WTC11 (cell line): ENCODE measurements around the gene ARPC3. TPM values are rescaled to one million over a fixed set of nuclear protein-coding genes. Genes with fewer than 3 reads are reported as not detected.

Source experiments
- ARID4B ChIP-seq: sonication (generic); formaldehyde crosslinking; IDR thresholded peaks from 2 replicates; pipeline ENCODE4 v1.8.0; 2023; ENCODE audit warnings: missing genetic modification reagents, mild to moderate bottlenecking, borderline replicate concordance
- ATF1 ChIP-seq: sonication (generic); formaldehyde crosslinking; IDR thresholded peaks from 2 replicates; pipeline ENCODE4 v1.8.1; 2023; ENCODE audit warnings: mild to moderate bottlenecking, moderate library complexity, missing genetic modification reagents
- E2F5 ChIP-seq: sonication (generic); formaldehyde crosslinking; IDR thresholded peaks from 2 replicates; pipeline ENCODE4 v1.8.1; 2022; ENCODE audit warnings: mild to moderate bottlenecking, moderate library complexity, missing genetic modification reagents
- EMX1 ChIP-seq: fragments of 250-450 bp; sonication (Bioruptor Pico); IDR thresholded peaks from 2 replicates; pipeline ENCODE4 v1.8.0; 2021; ENCODE audit warnings: mild to moderate bottlenecking
- ESRRA ChIP-seq: sonication (generic); formaldehyde crosslinking; IDR thresholded peaks from 2 replicates; pipeline ENCODE4 v1.8.1; 2022; ENCODE audit warnings: mild to moderate bottlenecking, missing genetic modification reagents, borderline replicate concordance
- ETV6 ChIP-seq: sonication (generic); formaldehyde crosslinking; IDR thresholded peaks from 2 replicates; pipeline ENCODE4 v1.8.1; 2022; ENCODE audit warnings: mild to moderate bottlenecking, missing genetic modification reagents
- FOXP1 ChIP-seq: sonication (generic); formaldehyde crosslinking; IDR thresholded peaks from 2 replicates; pipeline ENCODE4 v1.8.0; 2022; ENCODE audit warnings: missing genetic modification reagents, mild to moderate bottlenecking, moderate library complexity, borderline replicate concordance
- GABPB1 ChIP-seq: sonication (generic); formaldehyde crosslinking; IDR thresholded peaks from 2 replicates; pipeline ENCODE4 v1.8.1; 2023; ENCODE audit warnings: mild to moderate bottlenecking, missing genetic modification reagents
- HMGA2 ChIP-seq: fragments of 250-450 bp; sonication (Bioruptor Pico); IDR thresholded peaks from 2 replicates; pipeline ENCODE4 v1.4.0; 2021; ENCODE audit warnings: mild to moderate bottlenecking, moderate library complexity
- KAT7 ChIP-seq: sonication (generic); formaldehyde crosslinking; IDR thresholded peaks from 2 replicates; pipeline ENCODE4 v1.8.1; 2023; ENCODE audit warnings: missing genetic modification reagents, mild to moderate bottlenecking, borderline replicate concordance
- PRRX2 ChIP-seq: fragments of 250-450 bp; sonication (Bioruptor Pico); IDR thresholded peaks from 2 replicates; pipeline ENCODE4 v1.8.0; 2021; ENCODE audit warnings: mild to moderate bottlenecking
- RELA ChIP-seq: sonication (generic); formaldehyde crosslinking; IDR thresholded peaks from 2 replicates; pipeline ENCODE4 v1.8.1; 2022; ENCODE audit warnings: missing genetic modification reagents, mild to moderate bottlenecking, borderline replicate concordance
- SP1 ChIP-seq: sonication (generic); formaldehyde crosslinking; conservative IDR thresholded peaks from 2 replicates; pipeline ENCODE4 v1.8.1; 2022; ENCODE audit warnings: missing genetic modification reagents
- TCF7 ChIP-seq: sonication (generic); formaldehyde crosslinking; IDR thresholded peaks from 2 replicates; pipeline ENCODE4 v1.8.0; 2022; ENCODE audit warnings: mild to moderate bottlenecking, low read depth, missing genetic modification reagents, moderate library complexity
- TEAD4 ChIP-seq: sonication (generic); formaldehyde crosslinking; IDR thresholded peaks from 2 replicates; pipeline ENCODE4 v1.8.0; 2022; ENCODE audit warnings: mild to moderate bottlenecking, missing genetic modification reagents
- ZNF121 ChIP-seq: sonication (generic); formaldehyde crosslinking; IDR thresholded peaks from 2 replicates; pipeline ENCODE4 v1.8.0; 2023; ENCODE audit warnings: missing genetic modification reagents
- ZNF138 ChIP-seq: sonication (generic); formaldehyde crosslinking; conservative IDR thresholded peaks from 2 replicates; pipeline ENCODE4 v1.8.1; 2022; ENCODE audit warnings: mild to moderate bottlenecking, moderate library complexity, missing genetic modification reagents
- ZNF317 ChIP-seq: sonication (generic); formaldehyde crosslinking; IDR thresholded peaks from 2 replicates; pipeline ENCODE4 v1.8.1; 2023; ENCODE audit warnings: low read depth, mild to moderate bottlenecking, moderate library complexity, missing genetic modification reagents, borderline replicate concordance
- ZNF416 ChIP-seq: fragments of 250-450 bp; sonication (Bioruptor Pico); IDR thresholded peaks from 2 replicates; pipeline ENCODE4 v1.9.0; 2021; ENCODE audit warnings: mild to moderate bottlenecking, inconsistent platforms
- ZSCAN18 ChIP-seq: fragments of 250-450 bp; sonication (Bioruptor Pico); IDR thresholded peaks from 2 replicates; pipeline ENCODE4 v2.1.2; 2022; ENCODE audit warnings: mild to moderate bottlenecking, moderate library complexity
- total RNA-seq: library from RNA; stranded (reverse); gene quantifications from 3 replicates; pipeline ENCODE4 v1.2.3, GENCODE V29; 2021
- TF ChIP-seq, protein P1 (sequence below): sonication (generic); formaldehyde crosslinking; IDR thresholded peaks from 2 replicates; pipeline ENCODE4 v1.8.0; 2022; ENCODE audit warnings: mild to moderate bottlenecking, missing genetic modification reagents
- TF ChIP-seq, protein P2 (sequence below): sonication (generic); formaldehyde crosslinking; IDR thresholded peaks from 2 replicates; pipeline ENCODE4 v1.8.0; 2023; ENCODE audit warnings: missing genetic modification reagents
- TF ChIP-seq, protein P3 (sequence below): sonication (generic); formaldehyde crosslinking; IDR thresholded peaks from 2 replicates; pipeline ENCODE4 v1.8.1; 2023; ENCODE audit warnings: mild to moderate bottlenecking, moderate library complexity, missing genetic modification reagents
- TF ChIP-seq, protein P4 (sequence below): sonication (generic); formaldehyde crosslinking; IDR thresholded peaks from 2 replicates; pipeline ENCODE4 v1.8.0; 2022; ENCODE audit warnings: mild to moderate bottlenecking, missing genetic modification reagents
- TF ChIP-seq, protein P5 (sequence below): sonication (generic); formaldehyde crosslinking; IDR thresholded peaks from 2 replicates; pipeline ENCODE4 v1.8.1; 2023; ENCODE audit warnings: mild to moderate bottlenecking, missing genetic modification reagents, moderate library complexity

ARPC3 gene
- total RNA-seq, 1 experiment from 2014 or later, result 149 TPM

DNA sequence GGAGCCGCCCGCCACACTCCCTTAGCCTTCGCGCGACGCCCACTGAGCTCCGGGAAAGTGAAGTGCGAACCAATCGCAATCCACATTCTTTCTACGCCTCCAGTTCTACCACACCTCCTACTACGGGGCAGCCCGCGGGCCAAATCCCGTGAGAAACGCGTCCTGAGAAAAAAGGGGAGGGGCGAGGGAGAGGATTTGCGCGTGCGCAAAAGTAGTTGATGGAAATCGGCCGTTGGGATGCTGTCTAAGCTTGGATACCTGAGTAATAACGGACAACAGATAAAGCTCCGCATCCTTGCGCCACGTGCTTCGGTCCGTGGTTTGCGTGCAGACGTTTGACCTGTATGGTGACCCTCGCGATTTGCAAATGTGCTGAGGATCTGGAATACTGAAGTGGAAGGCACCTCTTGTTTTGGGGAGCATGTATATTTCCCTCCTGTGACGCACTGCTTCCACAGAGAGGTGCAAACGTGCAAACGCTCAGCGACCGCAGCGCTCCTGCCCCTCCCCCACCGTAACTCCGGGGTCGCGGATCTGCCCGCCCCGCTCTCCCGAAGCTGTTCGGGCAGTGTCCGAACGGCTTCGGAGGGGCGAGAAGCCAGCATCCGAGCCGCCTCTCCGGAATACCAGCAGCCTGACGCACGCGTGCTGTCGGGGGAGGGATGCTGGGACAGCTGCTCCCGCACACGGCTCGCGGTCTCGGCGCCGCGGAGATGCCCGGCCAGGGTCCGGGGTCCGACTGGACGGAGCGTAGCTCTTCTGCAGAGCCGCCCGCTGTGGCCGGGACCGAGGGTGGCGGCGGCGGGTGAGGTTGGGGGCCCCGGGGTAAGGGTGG is 18.3 kb upstream of the ARPC3 start, which contains the start of the genes FAM216A and GPN3 (continued):
- TF ChIP-seq ARID4B (CRISPR knock-in tag) (no peak; the same call in 1 of the 2 replicates), EMX1 (CRISPR knock-in tag) (no peak), SP1 (CRISPR knock-in tag) (peak; percentile 97), KAT7 (peak; percentile 64; the same call in 1 of the 2 replicates), FOXP1 (CRISPR knock-in tag) (no peak; the same call in 1 of the 2 replicates), TCF7 (CRISPR knock-in tag) (no peak), PRRX2 (CRISPR knock-in tag) (peak; percentile 18; the same call in 1 of the 2 replicates), ZNF121 (CRISPR knock-in tag) (no peak; the same call in 1 of the 2 replicates), ZNF416 (no peak), TEAD4 (CRISPR knock-in tag) (no peak), ZNF138 (CRISPR knock-in tag) (no peak), ESRRA (CRISPR knock-in tag) (no peak), HMGA2 (CRISPR knock-in tag) (no peak), ZSCAN18 (no peak), ETV6 (CRISPR knock-in tag) (peak; percentile 22), GABPB1 (CRISPR knock-in tag) (peak; percentile 49; the same call in 1 of the 2 replicates), E2F5 (CRISPR knock-in tag) (peak; percentile 33), RELA (CRISPR knock-in tag) (peak; percentile 81; the same call in 1 of the 2 replicates), ZNF317 (no peak), ATF1 (CRISPR knock-in tag) (no peak; the same call in 1 of the 2 replicates)
- TF ChIP-seq, protein P1, sequence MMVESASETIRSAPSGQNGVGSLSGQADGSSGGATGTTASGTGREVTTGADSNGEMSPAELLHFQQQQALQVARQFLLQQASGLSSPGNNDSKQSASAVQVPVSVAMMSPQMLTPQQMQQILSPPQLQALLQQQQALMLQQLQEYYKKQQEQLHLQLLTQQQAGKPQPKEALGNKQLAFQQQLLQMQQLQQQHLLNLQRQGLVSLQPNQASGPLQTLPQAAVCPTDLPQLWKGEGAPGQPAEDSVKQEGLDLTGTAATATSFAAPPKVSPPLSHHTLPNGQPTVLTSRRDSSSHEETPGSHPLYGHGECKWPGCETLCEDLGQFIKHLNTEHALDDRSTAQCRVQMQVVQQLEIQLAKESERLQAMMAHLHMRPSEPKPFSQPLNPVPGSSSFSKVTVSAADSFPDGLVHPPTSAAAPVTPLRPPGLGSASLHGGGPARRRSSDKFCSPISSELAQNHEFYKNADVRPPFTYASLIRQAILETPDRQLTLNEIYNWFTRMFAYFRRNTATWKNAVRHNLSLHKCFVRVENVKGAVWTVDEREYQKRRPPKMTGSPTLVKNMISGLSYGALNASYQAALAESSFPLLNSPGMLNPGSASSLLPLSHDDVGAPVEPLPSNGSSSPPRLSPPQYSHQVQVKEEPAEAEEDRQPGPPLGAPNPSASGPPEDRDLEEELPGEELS (CRISPR knock-in tag), result no peak; the same call in 1 of the 2 replicates
- TF ChIP-seq, protein P2, sequence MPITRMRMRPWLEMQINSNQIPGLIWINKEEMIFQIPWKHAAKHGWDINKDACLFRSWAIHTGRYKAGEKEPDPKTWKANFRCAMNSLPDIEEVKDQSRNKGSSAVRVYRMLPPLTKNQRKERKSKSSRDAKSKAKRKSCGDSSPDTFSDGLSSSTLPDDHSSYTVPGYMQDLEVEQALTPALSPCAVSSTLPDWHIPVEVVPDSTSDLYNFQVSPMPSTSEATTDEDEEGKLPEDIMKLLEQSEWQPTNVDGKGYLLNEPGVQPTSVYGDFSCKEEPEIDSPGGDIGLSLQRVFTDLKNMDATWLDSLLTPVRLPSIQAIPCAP (CRISPR knock-in tag), result no peak
- TF ChIP-seq, protein P3, sequence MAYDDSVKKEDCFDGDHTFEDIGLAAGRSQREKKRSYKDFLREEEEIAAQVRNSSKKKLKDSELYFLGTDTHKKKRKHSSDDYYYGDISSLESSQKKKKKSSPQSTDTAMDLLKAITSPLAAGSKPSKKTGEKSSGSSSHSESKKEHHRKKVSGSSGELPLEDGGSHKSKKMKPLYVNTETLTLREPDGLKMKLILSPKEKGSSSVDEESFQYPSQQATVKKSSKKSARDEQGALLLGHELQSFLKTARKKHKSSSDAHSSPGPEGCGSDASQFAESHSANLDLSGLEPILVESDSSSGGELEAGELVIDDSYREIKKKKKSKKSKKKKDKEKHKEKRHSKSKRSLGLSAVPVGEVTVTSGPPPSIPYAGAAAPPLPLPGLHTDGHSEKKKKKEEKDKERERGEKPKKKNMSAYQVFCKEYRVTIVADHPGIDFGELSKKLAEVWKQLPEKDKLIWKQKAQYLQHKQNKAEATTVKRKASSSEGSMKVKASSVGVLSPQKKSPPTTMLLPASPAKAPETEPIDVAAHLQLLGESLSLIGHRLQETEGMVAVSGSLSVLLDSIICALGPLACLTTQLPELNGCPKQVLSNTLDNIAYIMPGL (CRISPR knock-in tag), result peak; percentile 13; the same call in 1 of the 2 replicates
- TF ChIP-seq, protein P4, sequence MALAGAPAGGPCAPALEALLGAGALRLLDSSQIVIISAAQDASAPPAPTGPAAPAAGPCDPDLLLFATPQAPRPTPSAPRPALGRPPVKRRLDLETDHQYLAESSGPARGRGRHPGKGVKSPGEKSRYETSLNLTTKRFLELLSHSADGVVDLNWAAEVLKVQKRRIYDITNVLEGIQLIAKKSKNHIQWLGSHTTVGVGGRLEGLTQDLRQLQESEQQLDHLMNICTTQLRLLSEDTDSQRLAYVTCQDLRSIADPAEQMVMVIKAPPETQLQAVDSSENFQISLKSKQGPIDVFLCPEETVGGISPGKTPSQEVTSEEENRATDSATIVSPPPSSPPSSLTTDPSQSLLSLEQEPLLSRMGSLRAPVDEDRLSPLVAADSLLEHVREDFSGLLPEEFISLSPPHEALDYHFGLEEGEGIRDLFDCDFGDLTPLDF, result peak; percentile 35
- TF ChIP-seq, protein P5, sequence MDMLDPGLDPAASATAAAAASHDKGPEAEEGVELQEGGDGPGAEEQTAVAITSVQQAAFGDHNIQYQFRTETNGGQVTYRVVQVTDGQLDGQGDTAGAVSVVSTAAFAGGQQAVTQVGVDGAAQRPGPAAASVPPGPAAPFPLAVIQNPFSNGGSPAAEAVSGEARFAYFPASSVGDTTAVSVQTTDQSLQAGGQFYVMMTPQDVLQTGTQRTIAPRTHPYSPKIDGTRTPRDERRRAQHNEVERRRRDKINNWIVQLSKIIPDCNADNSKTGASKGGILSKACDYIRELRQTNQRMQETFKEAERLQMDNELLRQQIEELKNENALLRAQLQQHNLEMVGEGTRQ (CRISPR knock-in tag), result peak; percentile 69
